GM12873 (cell line): ENCODE measurements around the gene TBC1D3B.

Experiments used
- CTCF ChIP-seq: IDR thresholded peaks from 2 replicates; pipeline ENCODE4 v1.5.1; 2012; ENCODE audit warnings: low read depth, mild to moderate bottlenecking, moderate library complexity, low read length, control low read depth; ENCODE audit not compliant: insufficient read depth; ENCODE audit errors: missing control alignments

TBC1D3B gene

GRCh38 chr17:36117505-36118382, 58.7 kb downstream of the TBC1D3B start:
- no peak for TF ChIP-seq CTCF
